Activated CD4-positive, alpha-beta T cell treated with anti-CD3 and anti-CD28 coated beads, Interleukin-2, Interleukin-6, amounts not matched to agents 100 ng/mL and 50 ng/mL, durations not matched to agents 16 hours and 8 hours (primary cell): Measurements from ENCODE around the gene ZNF267.
"Not testable (repeated sequence)": the region's sequence is repeated elsewhere in the genome, so short reads cannot be mapped to it uniquely, and the experiment has no call there.

ENCODE experiments used
- DNase-seq: peaks from one replicate; pipeline ENCODE4 v3.0.0-alpha.2; 2020

ZNF267 gene

GRCh38 chr16:31880322-31880979, 6.8 kb downstream of the ZNF267 start:
- peak; percentile 72 for DNase-seq

GRCh38 chr16:31886227-31886626, 12.6 kb downstream of the ZNF267 start:
- DNase-seq = no peak

DNA sequence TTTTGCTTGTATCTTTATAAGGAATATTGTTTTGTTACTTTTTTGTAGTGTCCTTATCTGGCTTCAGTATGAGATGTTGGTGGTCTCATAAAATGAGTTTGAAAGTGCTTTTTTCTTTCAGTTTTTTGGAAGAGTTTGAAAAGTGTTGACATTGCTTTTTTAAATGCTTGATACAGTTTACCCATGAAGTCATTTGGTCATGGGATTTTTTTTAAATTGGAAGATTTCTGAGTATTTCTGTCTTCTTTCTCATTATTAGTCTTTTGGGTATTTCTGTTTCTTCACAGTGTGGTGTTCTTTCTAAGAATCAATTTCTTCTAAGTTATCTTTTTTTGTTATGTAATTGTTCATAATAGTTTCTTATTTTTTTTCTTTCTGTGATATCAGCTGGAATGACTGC, 15.1 kb downstream of the ZNF267 start:
- DNase-seq = no peak

GRCh38 chr16:31892111-31892510, 18.5 kb downstream of the ZNF267 start:
- not testable (repeated sequence) for DNase-seq

DNA sequence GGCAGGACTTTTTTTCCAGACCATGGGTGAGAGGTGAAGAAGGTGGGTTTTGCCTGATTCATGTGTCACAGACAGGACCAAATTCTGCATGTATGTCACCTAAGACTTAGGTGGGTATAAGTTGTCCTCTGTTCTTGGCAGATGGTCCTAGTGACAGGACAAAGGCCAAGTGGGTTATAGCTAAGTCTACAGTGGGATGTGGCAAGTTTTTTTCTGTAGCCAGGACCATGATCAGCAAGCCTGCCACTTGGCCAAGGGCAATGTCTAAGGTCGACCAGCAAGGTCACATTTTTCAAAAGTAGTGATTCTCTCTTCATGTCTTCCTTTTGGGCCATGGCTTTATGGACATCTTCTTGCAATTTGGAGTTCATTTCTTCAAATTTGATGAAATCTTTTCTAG, 20.2 kb downstream of the ZNF267 start:
- DNase-seq = no peak

GRCh38 chr16:31897283-31897682, 23.7 kb downstream of the ZNF267 start:
- no peak for DNase-seq

DNA sequence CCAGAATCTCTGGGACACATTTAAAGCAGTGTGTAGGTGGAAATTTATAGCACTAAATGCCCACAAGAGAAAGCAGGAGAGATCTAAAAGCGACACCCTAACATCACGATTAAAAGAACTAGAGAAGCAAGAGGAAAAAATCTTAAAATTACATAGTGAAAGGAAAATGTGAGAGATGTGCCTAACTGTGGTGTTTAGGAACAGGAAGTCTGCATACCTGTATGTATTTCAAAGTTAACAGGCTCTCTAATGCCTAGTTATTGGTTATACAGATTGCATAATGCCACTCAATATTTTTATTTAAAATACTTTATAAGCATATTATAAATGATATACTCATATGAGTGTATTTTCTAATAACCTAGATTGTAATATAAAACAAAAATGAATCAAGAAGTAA, 25.9 kb downstream of the ZNF267 start:
- no peak for DNase-seq

- DNase-seq = not testable (repeated sequence)
Measured at GRCh38 chr16:31904571-31904970, 31.0 kb downstream of the ZNF267 start.

- DNase-seq = no peak
Measured at GRCh38 chr16:31913668-31914067, 40.1 kb downstream of the ZNF267 start.

GRCh38 chr16:31916056-31916488, 42.5 kb downstream of the ZNF267 start:
- DNase-seq = no peak

DNA sequence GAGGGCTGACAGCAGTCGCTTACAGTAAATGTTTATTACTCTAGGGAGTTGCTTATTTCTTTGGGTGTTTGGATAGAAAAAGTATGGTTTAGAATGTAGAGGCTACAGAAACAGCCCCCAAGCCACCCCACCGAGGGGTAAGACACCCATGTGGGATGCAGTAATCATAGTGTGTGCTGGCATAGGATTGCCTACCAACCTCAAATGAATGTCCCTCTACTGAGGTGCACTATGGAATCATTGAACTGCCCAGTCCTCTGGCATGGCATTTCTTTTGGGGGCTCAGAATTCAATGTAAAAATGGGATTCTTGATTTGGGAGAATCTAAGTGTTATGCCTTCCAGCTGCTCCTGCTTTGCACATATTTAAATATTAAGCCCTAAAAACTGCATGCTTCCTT, 46.8 kb downstream of the ZNF267 start:
- DNase-seq = no peak

GRCh38 chr16:31951806-31952205, 78.2 kb downstream of the ZNF267 start:
- DNase-seq = not testable (repeated sequence)

DNA sequence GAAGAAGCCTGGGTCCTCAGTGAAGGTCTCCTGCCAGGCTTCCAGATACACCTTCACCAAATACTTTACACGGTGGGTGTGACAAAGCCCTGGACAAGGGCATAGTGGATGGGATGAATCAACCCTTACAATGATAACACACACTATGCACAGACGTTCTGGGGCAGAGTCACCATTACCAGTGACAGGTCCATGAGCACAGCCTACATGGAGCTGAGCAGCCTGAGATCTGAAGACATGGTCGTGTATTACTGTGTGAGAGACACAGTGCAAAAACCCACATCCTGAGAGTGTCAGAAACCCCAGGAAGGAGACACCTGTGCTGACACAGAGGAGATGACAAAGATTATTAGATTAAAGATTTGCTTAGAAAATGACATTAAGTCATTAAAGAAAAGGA, 78.6 kb downstream of the ZNF267 start:
- DNase-seq = not testable (repeated sequence)

GRCh38 chr16:31956221-31956620, 82.6 kb downstream of the ZNF267 start:
- peak; percentile 14 for DNase-seq

GRCh38 chr16:31960186-31960910, 86.7 kb downstream of the ZNF267 start:
- not testable (repeated sequence) for DNase-seq
